HG03039 (cell line): ENCODE measurements around the gene EYA2.
"Not testable (repeated sequence)": the region's sequence is repeated elsewhere in the genome, so short reads cannot be mapped to it uniquely, and the experiment has no call there.

ENCODE experiments used
- ATAC-seq: cut with Tn5 transposase; IDR thresholded peaks from one replicate; pipeline ENCODE4 v1.9.1; 2021; ENCODE audit warnings: mild to moderate bottlenecking, moderate library complexity; ENCODE audit not compliant: unreplicated experiment

Gene EYA2

GRCh38 chr20:46929902-46930301, 35.3 kb downstream of the EYA2 start:
- ATAC-seq, result no peak

DNA sequence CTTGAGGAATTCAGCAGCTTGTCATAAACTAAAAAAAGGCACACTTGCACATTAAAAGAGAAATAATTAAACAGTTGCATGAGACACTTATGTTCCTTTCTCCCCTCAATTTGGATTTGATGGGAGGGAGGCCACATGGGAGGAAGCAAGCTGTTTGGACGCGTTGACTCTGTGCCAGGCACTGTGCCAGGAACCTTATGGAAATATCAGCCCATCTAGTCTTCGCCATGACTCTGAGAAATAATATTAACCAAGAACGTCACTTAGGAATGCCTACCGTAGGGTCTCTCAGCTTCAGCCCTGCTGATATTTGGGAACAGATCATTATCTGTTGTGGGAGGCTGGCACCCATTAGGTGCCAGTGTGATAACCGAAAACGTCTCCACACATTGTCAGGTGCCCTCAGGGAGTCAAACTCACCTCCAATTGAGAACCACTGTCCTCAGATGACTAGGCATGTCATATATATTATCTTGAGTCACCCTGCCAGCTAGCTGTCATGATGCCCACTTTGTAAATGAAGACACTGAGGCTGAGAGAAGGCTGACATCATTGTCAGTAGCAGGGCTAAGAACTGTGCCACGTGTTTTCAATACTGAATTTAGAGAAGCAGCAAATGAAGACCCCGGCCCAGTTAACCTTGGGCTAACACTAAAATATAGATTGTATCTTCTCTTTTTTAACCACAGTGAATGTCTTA, 36.1 kb downstream of the EYA2 start:
- no peak for ATAC-seq

DNA sequence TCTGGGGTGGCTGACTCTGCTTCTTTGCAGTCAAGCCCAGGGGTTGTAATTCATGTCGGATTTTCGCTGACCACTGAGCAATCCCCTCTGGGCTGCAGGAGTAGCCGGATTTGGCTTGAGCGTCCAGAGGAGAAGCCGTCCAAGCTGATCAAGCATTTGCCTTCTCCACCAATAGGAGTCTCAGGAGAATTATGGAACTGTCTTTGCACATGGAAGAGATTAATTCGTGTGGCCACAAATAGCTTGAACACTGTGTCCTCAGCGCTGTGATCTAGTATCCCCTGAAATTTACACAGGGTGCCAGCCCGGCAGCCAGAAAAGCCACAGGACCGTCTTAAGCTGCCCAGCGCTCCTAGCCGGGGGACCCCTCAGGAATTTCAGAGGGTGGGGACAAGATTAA, 37.1 kb downstream of the EYA2 start:
- no peak for ATAC-seq

DNA sequence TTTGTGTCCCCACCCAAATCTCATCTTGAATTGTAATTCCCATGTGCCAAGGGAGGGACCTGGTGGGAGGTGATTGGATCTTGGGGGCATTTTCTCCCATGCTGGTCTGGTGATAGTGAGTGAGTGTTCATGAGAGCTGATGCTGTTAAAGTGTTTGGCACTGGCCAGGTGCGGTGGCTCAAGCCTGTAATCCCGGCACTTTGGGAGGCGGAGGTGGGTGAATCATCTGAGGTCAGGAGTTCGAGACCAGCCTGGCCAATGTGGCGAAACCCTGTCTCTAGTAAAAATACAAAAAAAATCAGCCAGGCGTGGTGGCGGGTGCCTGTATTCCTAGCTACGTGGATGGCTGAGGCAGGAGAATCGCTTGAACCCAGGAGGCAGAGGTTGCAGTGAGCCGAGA, 37.8 kb downstream of the EYA2 start:
- ATAC-seq, result not testable (repeated sequence)

GRCh38 chr20:46933150-46933549, 38.5 kb downstream of the EYA2 start:
- no peak for ATAC-seq

- ATAC-seq, result no peak
Measured at GRCh38 chr20:46934746-46935287, 40.2 kb downstream of the EYA2 start.

GRCh38 chr20:46935394-46936017, 40.9 kb downstream of the EYA2 start:
- ATAC-seq, result no peak

DNA sequence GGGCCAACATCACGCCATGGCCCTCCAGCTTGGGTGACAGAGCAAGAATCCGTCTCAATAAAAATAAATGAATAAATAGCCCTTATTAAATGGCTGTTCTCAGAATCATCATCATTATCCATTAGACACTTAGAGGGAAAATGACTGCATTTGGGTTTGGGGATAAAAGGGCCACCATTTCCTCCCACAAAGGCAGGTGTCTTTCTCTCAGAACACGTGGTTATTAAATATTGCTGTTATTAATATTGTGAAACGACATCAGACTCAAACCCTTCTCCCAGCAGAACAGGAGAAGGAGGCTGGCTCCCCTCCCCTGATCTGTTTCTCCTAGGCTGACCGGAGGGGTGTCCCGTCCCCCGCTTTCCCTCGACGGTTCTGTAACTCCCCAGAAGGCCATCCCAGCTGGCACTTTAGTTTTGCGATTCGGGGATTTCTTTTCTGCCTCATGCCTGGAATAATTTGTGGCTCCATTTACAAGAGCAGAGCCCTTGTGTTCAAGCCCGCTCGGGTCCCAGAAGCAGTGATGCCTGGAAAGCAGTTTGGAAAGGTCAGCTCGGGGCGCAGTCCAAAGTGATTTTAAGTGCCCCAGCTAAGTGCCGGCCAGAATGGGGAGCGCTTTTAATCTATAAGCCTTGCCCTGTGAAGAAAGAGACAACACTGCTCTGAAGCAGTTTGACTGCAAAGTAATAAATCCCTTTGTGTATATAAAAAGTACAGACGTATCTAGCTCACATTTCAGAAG, 41.9 kb downstream of the EYA2 start:
- no peak for ATAC-seq

DNA sequence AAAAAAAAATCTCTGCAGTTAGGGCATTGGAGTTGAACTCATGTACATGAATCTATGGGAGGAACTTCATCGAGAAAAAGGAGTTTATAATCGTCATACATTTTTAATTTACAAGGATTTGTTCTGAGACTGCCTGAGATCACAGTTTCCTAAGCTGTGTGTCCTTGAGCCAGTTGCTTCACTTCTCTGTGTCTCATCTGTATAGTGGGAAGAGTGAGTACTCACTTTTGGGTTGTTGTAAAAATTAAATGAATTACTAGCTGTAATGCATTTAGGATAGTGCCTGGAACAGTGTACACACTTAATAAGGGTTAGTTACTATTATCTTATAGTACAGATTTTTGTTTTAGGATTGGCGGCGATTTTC, 42.5 kb downstream of the EYA2 start:
- no peak for ATAC-seq

GRCh38 chr20:46937533-46938226, 43.0 kb downstream of the EYA2 start:
- no peak for ATAC-seq

DNA sequence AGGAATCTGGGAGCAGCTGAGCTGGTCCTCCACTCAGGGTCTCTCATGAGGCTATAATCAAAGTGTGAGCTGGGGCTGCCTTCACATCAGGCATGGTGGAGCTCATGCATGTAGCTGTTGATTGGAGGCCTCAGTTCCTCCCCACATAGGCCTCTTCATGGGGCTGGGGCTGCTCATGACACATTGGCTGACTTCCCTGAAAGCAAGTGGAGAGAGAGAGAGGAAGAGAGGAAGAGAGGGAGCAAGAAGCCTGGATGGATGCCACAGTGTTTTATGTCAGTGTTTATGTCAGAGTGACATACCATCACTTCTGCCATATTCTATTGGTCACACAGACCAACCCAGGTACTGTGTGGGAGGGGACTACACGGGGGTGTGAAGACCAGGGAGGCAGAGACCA, 43.8 kb downstream of the EYA2 start:
- ATAC-seq, result no peak

- ATAC-seq, result no peak
Measured at GRCh38 chr20:46939031-46939965, 44.7 kb downstream of the EYA2 start.

DNA sequence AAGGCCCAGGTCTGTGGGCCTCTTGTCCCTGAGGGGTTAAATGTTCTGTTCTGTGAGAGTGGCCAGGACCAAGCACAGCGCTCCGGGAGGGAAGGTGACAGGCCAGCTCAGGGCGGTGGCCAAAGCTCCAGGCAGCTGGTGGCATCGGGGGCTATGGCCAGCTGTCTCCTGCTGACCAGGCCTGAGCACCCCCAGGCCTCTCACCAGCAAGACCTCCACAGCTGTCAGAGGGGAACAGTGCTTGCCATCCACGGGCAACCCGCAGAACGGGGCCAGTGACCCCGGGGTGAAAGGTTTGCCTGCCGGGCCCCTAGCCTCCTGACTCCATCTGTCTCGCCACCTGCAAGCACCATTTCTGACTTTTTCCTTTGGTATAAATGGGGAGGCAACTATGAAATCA, 46.0 kb downstream of the EYA2 start:
- no peak for ATAC-seq

DNA sequence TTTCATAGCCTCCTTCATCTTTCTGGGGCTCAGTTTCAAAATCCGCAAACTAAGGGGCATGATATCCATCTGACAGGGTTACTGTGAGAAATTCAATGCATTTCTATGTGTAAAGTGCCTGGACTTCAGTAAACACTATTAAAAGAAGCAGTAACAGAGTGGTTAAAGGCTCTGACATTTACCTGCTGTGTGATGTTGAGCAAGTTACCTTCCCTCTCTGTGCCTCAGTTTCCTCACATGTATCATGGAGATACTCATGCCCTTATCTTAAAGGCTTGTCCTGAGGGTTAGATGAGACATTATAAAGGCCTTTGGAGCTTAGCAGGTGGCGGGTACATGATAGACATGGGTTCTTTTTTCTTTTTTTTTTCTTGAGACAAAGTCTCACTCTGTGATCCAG, 46.8 kb downstream of the EYA2 start:
- no peak for ATAC-seq

- ATAC-seq, result no peak
Measured at GRCh38 chr20:46943861-46944591, 49.4 kb downstream of the EYA2 start.

GRCh38 chr20:46945465-46945864, 50.8 kb downstream of the EYA2 start:
- no peak for ATAC-seq

GRCh38 chr20:46946181-46946624, 51.6 kb downstream of the EYA2 start:
- ATAC-seq, result no peak

DNA sequence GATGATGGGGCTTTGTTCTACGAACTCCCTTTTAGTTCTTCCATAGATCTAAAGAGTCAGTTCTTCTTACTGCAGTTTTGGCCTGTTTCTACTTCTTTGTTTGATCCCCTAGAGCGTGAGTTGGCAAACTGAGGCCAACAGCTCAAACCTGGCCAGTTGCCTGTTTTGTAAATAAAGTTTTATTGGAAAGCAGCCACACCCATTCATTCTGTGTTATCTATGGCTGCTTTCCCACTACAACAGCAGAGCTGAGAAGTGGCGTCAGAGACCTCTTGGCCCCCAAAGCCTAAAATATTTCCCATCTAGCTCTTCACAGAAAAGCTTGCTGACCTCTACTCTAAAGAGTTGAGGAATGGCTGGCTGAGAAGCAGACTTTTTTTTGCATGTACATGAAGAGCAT, 52.2 kb downstream of the EYA2 start:
- ATAC-seq, result no peak

GRCh38 chr20:46948081-46948480, 53.4 kb downstream of the EYA2 start:
- no peak for ATAC-seq

DNA sequence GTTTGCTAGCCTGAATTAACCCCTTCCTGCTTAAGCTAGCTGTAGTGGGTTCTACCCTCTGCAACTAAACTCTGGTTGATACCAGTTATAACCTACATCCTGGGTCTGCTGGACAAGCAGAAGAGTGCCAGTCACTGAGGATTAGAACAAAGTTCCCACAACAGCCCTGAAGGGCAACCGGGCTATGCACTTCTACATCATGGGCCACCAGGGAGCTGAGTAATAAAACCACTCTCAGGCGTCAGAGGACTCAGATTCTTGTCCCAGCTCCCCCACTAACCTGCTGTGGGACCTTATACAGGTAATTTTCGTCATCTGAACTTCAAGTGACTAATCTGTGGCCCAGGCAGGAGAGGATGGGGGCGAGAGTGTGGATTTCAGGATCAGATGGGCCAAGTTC, 56.8 kb downstream of the EYA2 start:
- ATAC-seq, result no peak
